GM18909 (cell line): ENCODE data around the gene RPL7L1.
"Not testable (repeated sequence)": the region's sequence is repeated elsewhere in the genome, so short reads cannot be mapped to it uniquely, and the experiment has no call there.

Source experiments
- ATAC-seq: cut with Tn5 transposase; IDR thresholded peaks from one replicate; pipeline ENCODE4 v1.9.1; 2021; ENCODE audit warnings: mild to moderate bottlenecking; ENCODE audit not compliant: unreplicated experiment, poor library complexity

RPL7L1 gene

DNA sequence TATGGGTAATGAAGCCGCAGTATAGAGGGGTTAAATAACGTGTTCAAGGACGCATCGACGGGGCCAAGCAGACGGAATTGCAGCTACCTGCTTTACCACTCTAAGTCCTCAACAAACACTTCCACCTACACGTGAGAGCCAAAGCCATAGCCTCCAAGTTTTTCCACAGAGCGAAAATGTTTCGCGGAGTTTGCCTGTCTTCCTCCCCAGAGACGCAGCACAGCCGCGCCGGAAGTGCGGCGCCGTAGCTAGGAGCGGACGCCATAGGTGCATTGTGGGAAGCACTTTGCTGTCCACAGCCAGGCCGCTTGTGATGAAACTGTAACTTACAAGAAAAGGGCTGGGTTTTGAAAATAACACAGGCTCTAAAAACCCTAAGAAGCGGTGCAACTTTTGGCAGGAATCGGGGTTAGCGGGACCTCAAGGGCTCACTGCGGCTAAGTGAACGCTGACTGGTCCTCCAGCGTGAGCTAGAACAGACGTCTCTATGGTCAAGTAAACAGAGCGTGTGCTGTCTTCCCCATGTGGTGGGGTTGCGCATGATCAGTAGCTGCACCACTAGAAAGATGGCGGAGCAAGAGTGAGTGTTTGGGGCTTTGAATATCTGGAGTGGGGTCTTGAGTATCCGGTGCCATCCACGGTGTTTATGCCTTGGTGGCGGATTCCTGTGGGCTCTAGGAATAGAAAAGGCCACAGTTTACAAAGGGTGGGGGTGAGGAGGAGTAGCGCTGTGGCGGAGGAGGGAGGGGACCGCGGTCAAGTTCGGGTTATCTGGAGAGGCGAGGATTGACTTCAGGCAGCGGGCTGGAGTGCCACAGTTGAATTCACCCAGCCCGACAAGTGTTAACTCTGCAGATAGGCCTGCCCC lies at the start of gene RPL7L1:
TSS of gene RPL7L1 (plus strand) at position 245 of the 868 bp plus-strand sequence. CDS start at position 540, 295 bp downstream.
- peak; percentile 92 for ATAC-seq

DNA sequence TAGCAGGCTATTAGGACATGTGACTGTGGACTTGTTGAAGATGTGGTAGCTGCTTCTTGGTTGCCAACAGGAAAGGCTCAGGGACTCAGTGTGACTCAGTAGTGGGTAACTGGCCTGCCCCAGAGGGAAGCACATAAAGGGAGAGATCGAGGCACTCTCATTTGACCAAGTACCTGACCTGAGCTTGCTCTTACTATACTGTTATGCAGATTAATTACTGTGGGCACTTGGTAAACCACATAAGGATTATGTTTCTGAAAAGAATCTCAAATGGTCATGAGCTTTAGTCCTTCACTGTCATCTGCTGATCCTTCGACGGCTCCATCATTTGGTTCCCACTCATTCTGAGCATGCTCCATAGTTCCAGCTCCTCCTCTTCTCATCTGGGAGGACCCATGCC lies 48.2 kb upstream of the RPL7L1 start:
- no peak for ATAC-seq

DNA sequence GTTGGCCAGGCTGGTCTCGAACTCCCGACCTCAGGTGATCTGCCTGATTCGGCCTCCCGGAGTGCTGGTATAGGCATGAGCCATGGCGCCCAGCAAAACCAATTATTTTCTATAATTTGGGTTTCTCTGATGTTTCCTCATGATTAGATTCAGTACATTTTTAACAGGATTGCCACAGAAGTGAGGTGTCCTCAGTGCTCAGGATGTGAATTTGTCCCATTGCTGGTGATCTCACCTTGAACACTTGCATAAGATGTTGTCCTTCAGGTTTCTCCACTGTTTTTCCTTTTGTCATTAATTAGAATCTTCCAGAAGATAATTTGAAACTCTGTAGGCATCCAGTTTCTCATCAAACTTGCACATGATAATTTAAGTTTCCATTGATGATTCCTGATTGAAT lies 45.4 kb upstream of the RPL7L1 start:
- no peak for ATAC-seq

DNA sequence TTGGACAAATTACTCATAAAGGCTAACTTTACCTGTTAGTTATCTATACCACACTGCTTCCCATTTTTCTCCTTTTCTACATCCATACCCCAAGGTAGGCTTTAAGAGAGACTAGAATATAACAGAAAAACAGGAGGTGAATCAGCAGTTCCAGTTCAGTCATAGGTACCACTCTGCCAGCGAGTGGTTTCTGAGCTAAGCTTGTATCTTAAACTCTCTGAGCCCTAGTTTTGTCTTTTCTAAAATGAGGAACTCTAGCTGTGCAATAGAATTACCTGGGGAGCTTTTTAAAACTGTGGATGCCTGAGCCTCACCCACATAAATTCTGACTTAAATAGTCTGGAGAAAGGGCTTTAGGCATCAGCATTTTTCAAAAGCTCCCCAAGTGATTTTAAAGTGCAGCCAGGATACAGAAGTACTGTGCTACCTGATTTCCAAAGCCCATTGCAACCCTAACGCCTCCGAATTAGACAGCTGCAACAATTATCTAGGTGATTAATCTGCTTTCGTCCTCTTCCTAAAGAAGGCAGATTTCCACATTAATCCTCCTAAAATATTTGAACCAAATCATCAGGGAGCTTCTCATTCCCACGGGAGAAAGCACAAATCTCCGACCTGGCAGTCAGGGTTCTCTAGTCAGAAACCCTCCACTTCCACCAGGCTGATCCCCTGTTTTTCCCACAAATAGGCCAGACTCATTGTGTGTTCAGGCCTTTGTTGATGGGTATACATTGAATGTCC lies 37.4 kb upstream of the RPL7L1 start:
- no peak for ATAC-seq

DNA sequence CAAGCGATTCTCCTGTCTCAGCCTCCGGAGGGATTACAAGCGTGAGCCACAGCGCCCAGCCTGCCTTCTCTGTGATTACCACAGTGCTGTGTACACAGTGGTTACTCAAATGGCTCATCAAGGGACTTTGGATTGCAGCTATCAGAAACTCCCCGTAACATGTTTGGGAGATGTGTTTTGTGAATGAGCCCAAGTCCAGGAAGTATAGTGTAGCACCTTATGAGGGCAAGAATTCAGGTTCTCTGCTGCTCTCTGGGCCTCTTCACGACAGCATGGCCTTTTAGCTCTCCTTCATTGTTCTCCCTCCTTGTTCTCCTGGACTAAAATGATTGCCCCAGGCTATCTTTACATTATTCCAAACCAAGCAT lies 34.1 kb upstream of the RPL7L1 start:
- no peak for ATAC-seq

DNA sequence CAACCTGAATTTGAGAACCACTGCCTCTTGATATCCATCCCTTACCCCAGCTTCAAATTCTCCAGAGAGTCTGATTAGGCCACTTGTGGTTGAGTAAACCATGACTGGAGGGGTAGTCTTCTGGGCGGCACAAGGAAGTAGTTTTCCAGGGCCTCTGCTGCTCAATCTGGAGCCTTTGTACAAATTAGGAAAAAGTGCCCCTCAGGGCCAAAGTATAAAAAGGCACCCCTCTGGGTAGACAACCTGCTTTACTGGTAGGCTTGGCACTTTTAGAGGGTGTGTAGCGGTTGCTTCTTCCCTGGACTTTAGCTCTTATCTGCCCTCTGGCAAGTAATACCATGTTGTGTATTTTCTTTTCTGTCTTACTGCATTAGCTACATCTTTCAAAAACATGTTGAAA lies 32.9 kb upstream of the RPL7L1 start:
- ATAC-seq = no peak

DNA sequence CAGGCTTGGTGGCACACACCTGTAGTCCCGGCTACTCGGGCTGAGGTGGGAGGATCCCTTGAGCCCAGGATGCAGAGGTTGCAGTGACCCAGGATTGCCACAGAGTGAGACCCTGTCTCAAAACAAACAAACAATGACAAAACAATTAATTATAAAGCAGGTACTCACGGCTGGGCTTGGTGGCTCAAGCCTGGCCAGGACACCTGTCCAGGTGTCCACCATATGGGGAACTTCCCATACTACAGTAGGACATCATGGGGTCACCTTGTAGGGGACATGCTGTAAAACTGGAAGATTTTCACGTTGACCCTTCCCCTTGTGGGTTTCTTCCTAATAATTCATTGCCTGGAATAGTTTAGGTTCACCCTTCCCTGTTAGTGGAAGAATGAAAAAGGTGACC lies 30.7 kb upstream of the RPL7L1 start:
- no peak for ATAC-seq

DNA sequence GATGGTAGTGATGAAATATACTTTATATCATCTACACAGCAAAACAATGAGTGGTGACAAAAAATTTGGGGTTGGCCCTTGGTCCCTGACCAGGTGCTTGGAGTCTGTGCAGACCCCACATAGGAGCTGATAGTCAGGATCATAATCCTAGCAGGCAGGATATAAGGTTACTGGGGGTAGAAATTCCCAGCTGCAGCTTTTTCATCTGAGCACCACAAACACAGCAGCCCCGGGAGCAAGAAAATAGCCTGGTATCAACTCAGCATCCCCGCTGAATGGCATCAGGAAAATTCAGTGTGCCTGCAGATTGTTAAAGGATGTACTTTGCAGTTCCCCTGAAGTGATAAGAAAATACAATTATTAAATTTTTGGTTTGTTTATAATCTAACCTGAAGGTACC lies 27.8 kb upstream of the RPL7L1 start:
- ATAC-seq = no peak

DNA sequence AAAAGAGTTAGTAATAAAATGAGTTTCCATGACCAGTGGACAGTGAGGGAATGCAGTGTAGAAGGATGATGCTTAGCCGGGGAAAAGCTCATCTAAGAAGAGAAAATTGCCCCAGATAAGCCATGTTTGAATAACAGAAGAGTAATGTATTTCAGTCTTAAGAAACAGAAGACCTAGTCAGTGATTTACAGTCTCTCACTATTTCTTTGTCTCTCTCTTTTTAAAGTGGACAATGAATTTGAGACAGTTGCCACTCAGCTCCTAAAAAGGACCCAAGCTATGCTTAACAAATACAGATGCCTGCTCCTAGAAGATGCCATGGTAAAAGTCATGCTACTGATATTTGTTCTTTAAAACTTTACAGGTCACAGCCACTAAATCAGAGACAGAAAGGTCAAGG lies 19.4 kb upstream of the RPL7L1 start:
- no peak for ATAC-seq

DNA sequence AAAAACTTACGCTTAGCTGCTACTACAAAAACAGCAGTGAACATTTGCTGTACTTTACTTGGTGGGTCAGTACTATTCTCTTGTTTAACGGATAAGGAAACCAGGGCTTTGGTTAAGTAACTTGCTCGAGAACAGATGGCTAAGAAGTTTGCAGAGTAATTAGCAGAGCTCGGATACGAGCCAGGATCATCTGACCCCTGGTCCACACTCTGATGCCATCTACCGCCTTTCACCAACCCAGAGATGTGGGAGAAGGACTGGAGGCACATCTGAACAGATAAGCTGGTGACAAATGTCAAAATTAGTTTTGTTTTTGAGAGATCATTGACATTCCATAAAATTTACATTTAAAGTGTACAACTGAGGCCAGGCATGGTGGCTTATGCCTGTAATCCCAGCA lies 18.9 kb upstream of the RPL7L1 start:
- no peak for ATAC-seq

DNA sequence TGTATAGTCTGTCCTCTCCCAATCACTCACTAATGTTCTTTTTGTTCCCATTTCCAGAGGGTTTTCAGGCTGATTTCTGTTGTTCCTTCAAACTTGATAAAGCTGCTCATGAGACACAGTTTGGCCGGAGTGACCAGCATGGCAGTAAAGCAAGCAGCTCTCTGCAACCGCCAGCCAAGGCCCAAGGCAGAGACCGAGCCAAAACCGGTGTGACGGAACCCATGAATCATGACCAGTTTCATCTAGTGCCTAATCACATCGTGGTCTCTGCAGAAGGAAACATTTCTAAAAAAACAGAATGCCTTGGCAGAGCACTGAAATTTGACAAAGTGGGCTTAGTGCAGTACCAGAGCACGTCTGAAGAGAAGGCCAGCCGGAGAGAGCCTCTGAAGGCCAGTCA lies 14.8 kb upstream of the RPL7L1 start:
- no peak for ATAC-seq

DNA sequence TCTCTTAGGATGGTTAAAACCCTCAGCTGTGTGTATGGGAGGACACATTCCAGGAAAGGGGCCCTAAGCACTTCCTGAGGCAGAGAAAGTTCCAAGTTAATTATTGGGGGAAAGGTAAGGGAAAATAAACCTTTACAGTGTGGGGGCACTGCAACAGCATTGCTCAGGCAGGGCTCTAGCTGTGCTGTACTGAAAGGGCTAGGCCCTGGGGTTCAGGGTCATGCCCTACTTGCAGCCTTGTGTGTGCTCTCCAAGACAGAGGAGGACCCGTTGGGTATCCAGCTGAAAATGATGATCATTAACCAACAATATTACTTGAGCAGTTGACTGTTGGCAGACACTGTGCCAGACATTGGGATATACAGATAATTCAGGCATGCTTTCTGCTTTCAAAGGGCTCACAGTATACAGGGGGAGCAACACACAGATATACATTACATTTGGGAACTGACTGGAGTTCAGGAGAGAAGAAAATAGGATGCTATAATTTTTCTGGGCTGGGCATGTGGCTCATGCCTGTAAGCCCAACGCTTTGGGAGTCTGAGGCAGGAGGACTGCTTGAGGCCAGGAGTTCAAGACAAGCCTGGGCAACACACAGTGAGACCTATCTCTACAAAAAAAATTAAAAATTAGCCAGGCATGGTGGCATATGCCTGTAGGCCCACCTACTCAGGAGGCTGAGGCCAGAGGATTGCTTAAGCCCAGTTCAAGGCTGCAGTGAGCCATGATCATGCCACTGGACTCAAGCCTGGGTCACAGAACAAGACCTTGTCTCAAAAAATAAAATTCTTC lies 9.1 kb upstream of the RPL7L1 start:
- ATAC-seq = no peak

DNA sequence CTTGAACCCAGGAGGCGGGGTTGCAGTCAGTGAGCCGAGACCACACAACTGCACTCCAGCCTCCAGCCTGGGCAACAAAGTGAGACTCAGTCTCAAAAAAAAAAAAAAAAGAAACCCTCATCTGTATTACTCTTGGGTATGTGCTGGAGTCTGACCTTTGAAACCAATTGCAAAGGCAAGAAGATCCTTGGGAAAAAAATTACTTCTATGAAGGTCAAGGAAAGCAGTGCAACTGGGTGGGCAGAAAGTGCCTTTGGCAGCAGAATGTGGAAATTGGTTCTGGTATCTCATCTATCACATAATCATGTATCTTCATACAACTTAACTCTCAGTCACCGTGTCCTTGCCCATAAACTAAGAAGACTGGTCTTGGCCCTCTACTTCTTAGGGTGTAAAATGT lies 7.7 kb upstream of the RPL7L1 start:
- no peak for ATAC-seq

DNA sequence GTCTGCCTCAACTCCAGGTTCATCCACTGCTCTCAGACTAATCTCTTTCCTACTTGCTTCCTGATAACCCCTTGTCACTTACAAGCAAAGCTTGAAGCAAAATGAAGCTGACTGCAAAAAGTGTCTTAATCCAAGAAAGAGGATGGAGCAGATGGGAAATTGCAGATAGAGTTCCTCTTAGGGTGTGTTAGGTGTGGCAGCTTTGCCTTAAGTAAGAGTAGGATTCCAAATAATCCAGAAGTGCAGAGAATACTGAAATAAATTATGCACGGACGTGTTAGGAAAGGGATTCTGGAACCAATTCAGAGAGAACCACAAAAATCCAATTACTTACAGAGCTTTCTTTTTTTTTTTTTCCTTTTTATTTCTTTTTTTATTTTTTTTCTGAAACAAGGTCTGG lies 6.1 kb upstream of the RPL7L1 start:
- no peak for ATAC-seq

DNA sequence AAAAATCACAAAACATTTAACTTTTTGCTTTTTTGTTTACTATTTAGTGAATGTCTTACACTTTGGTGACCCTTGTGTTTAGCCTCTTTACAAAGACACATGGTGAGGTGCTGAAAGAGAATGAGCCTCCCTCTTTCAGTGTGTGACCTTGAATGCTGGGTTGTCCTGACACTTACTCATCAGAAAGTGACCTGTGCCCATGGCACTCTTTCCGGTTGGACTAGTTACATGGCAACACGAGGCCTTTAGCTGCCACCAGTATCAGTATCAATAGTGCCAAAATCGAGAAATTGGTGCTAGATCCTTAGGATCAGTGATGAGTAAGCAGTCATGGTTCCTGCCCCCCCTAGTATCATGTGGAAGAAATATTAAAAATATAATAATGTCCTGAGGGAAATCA lies 1.7 kb upstream of the RPL7L1 start:
- no peak for ATAC-seq

DNA sequence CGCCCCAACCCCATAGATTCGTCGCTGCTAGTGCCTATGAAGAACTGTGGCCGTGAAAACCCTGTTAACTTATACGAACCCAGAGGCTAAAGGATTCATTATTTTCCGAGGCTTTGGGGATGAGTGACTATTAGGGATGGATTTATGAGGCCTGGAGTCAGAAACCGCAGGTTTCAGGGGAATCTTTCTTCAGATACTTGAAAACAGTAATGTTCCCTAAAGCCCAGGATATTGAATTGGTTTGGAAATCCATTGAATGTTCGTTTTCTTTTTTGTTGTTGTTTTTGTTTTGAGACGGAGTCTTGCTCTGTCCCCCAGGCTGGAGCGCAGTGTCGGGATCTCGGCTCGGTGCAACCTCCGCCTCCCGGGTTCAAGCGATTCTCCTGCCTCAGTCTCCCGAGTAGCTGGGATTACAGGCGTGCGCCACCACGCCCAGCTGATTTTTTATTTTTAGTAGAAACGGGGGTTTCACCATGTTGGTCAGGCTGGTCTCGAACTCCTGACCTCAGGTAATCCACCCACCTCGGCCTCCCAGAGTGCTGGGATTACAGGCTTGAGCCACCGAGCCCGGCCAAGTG lies 913 bp downstream of the RPL7L1 start:
- ATAC-seq = not testable (repeated sequence)

DNA sequence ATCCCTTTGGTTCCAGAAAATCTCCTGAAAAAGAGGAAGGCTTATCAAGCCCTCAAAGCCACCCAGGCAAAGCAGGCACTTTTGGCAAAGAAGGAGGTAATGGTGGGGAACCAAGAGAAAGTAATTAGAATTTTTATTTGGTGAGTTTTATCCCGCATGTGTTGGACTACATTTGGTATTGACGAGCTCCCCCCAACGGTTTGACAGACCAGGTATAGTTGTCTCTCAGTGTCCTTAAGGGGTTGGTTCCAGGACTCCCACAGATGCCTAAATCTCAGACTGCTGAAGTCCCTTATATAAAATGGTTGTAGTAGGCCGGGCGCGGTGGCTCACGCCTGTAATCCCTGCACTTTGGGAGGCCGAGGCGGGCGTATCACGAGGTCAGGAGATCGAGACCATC lies 1.5 kb downstream of the RPL7L1 start:
- not testable (repeated sequence) for ATAC-seq

DNA sequence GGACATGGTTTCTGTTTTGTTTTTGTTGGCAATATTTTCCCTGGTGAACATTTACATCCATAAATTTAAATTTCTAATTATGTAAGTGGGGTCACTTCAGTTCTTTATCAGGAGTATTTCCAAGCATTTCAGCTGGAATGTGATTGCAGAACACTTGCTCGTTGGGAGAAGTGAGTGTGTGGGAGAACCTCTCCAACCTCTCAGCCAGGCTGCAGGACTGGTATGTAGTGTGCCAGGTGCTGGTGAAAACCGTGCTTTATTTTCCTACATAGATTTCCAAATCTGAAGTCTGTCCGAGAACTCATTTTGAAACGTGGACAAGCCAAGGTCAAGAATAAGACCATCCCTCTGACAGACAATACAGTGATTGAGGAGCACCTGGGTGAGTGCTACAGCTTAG lies 6.3 kb downstream of the RPL7L1 start:
- no peak for ATAC-seq

DNA sequence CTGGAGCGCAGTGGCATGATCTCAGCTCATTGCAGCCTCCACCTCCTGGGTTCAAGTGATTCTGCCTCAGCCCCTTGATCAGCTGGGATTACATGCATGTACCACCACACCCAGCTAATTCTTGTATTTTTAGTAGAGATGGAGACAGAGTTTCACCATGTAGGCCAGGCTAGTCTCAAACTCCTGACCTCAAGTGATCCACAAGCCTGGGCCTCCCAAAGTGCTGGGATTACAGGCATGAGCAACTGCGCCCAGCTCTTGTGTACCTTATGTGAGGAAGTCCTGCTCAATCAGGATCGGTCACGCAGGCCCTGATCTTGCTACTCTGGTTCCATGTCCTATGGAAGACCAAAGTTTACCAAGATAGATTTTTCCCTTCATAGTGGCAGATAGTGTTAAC lies 8.8 kb downstream of the RPL7L1 start:
- not testable (repeated sequence) for ATAC-seq

DNA sequence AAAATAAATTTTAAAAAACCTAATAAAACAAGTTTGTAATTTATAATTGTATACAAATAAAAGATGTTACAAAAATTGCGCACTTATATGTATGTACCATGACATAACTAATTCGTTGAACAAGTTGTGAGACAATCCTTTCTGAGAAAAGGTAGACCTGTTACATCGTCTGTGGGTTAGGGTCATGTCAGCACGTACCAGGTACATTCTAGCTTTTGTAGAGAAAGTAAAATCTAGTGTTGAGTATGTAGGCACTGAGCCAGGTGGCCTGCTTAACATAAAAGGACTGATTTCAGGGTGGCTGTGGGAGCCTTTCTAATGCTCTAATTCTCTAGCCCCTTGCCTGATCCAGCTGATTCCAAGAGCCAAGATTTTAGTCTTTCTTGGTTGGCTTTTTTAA lies 10.4 kb downstream of the RPL7L1 start:
- no peak for ATAC-seq
